Endometrial microvascular endothelial cells (primary cell): ENCODE data around the gene CERS6. TPM values are rescaled to one million over a fixed set of nuclear protein-coding genes. Genes with fewer than 3 reads are reported as not detected.

ENCODE experiments used
- in situ Hi-C: cut with HindIII; loops from 2 replicates; pipeline ENCODE4 v1.10.0; 2017; ENCODE audit warnings: low sequenced_read_pairs, low pct_unique_long_range_greater_than_20kb; ENCODE audit errors: inconsistent ontology term
- total RNA-seq: library from RNA; depleted of rRNA; stranded (reverse); fragments of >200 nt; gene quantifications from one replicate; pipeline ENCODE4 v1.2.3, GENCODE V29; 2015; ENCODE audit errors: inconsistent ontology term

The CERS6 gene
- total RNA-seq, 1 donor from 2014 or later, result 5.9 TPM

DNA sequence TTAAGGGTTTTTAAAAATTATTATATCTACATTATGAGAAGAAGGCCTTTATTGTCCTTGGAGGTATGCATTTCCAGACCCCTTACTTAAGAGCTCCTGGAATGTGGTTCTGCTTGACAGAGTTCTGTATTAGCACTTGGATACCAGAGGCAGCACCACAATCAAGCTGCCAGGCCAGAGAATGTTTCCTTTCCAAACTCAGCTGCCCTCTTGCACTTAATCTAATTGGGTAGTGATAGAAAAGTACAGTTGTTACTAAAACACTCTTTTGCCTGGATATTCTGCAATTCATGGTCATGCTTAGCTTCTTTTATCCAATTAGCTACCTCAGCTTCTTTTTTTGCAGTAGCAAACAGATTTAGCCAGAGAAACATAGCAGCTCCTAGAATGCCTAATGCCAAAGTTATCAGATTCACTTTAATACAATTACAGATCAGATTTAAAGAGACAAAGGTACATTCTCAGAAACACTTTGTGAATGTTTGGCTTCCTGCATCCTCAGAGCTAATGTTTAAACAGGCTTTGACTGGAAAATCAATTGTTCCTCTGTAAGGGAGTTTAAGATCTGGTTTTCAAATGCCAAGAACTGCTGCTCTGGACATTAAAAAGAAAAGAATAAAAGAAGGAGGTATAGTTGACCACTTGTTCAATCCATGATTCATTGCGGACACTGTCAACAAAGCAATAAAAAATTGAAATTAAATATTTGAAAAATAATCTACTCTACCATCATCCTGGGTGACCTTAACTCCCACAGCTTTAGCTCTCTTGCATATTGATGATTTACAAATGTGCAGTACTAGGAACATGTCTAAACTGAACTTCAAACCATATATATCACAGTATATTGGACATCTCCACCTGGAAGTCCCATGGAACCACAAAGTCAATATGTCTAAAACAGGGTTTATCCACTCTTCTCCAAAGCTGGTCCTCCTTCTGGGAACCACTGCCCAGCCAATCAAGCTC, 359.2 kb downstream of the CERS6 start:
- in situ Hi-C loops, result no loop called here

- in situ Hi-C loops, result no loop called here
Observed at GRCh38 chr2:168816369-168816768, 360.3 kb downstream of the CERS6 start.

DNA sequence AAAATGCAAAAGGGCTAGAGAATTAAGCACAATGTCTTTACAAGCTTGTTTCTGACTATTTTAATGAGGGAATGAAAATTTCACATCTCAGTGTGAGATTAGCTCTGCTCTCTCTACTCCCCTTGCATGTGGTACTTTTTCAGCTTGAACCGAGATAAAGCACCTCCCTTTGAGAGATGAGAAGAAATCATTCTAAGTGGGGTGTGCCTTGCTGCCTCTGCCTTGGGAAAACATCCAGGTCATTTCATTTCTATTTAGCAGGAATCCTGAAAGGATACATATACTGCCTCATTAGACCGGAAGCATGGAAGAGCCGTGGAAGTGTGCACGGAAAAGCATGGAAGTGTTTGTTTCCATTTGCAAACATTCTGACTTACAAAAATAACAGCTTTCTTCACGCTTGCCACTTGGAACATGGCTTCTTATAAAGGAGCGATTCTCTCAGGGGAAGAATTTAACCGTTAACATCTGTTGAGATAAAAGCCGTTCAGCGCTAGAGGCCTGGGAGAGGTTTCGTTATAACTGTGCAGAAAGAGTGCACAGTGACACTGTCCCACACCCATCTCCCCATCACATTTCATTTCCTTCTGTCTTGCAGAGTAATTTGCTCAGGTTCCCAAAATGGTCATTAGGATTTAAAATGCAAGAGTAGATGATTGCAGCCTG, 363.1 kb downstream of the CERS6 start:
- in situ Hi-C loops, result no loop called here

- in situ Hi-C loops, result no loop called here
Observed at GRCh38 chr2:168819829-168820489, 363.9 kb downstream of the CERS6 start.

- in situ Hi-C loops, result no loop called here
Observed at GRCh38 chr2:168821577-168821976, 365.5 kb downstream of the CERS6 start.

DNA sequence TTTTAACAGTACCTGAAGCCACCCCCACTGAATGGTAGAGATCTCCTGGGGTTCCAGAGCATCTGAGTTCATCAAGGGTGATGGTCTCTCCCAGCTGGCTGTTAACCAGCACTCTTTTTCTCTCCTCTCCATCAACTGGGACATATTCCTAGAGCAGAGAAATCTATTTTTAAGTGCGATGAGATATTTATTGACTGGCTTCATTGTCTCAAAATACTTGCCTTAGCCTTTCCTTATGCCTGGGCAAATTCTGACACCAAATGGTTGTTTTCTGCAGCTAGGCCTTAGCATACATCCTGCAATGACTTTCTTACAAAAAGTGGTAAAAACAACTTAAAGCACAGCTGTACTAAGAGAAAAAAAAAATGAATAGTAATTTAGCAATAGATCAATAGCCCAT, 365.9 kb downstream of the CERS6 start:
- in situ Hi-C loops, result no loop called here

Other genes with a start within 250 kb of the CERS6 start
- gene STK39, start 208.7 kb upstream of the CERS6 start, total RNA-seq, result 10.3 TPM